Cardiac septum (tissue), 1 donor: ENCODE measurements around the gene MCFD2. TPM values are rescaled to one million over a fixed set of nuclear protein-coding genes. Genes with fewer than 3 reads are reported as not detected.

Experiments
- DNase-seq: peaks from one replicate; pipeline ENCODE4 v3.0.0-alpha.2; 2020; ENCODE audit warnings: low spot score
- intact Hi-C: fragments of 100-400 bp; cut with DNase I; formaldehyde crosslinking; loops from one replicate; pipeline ENCODE4 v1.14.0; 2022
- total RNA-seq: library from RNA; stranded (reverse); fragmentation: NEBNext Ultra II Directional; extraction: Animal tissue kit (Norgen Biotek cat#: 25700); gene quantifications from one replicate; pipeline ENCODE4 v1.2.1, GENCODE V29; 2021
- donor health status: DM: no; HTN: no; CAD: no.

MCFD2 gene
- total RNA-seq, 1 donor from 2014 or later, result 55.1 TPM

DNA sequence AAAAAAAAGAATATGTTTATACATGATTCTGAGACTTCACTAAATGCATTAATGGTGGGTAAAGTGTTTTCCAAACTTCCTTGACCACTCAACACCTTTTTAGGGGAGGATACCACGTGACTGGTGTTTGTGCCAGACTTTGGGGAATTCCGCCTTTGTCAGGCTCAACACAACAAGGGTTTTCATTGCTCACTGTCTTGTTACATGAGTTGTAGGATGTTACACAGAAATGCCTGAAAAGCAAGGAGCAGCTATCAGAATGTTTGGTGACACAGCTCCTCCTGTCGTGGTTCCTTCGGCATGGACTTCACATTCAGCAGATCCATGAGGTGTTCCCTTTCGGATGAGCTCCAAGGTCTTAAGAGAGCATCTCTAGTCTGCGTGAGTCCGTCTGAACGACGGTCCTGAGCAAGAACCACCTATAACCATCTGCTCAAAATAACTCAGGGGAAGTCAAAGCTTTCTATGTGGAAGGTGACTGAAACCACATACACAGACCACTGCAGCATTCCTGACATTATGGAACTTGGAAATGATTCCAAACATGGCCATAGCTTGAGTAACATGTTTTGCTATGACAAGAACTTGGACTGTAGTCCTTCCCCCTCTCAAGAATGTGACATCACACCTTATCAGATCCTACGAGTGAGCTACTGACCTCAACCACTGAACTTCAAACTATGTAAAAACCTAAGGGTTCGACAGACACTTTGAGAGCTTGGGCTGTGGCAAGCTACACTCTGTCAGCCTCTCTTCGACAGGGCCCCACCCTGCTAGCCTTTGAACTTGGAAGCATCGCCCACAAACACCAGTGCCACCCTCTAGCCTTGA lies 57.5 kb downstream of the MCFD2 start:
- intact Hi-C loops, result no loop called here
- no peak for DNase-seq

DNA sequence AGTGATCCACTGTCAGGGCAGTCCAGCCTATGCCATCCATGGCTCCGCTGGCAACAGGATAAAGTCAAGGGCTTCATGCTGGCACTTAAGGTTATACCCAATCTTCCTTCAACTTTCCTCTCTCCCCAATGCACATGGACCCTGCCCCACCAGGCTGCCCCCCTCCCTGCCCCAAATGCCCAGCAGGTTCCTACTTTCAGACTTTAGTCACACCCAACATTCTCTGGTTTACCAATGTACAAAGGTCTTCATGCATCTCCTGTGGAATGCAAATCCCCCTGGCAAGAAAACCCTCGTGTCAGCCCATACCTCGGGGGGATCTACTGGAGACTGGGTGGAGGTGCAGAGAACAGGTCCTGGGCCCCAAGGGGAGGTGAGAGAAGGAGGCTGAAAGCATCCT lies 59.3 kb downstream of the MCFD2 start:
- intact Hi-C loops, result no loop called here
- DNase-seq, result no peak

DNA sequence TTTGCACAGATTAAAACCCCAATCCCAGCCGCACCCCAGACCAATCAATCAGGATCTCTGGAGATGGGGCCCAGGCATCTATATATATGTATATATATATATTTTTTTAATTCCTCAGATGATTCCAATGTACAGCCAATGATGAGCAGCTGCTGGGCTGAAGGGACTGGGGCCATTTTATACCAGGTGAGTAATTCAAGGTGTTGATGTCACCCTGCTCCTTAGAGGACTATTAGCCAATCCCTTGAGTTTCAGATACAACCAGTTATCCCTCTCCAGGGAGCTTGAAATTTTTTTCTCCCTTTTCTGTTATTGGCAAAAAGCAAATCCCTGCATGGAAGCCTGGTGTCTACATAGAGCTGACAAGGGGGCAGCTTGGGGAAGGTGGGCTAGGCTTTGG lies 59.8 kb downstream of the MCFD2 start:
- DNase-seq, result no peak
- intact Hi-C loops, result no loop called here

DNA sequence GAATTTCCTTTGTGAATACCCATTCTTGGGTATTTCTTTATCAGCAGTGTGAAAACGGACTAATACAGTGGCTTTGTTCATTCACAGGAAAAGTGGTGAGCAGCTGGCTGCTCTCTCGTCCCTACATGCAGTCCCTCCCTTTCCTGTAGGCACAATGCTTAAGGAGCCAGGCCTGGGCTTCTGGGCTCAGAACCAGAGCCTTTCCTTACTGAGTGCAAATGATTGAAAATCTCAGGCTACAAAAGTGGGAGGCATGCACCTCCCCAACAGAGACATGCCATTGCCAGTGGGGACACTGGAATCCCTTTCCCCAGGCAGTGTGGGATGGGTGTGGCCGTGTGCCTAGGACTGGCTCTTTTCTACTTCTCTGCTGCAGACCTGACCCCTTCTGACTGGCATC lies 61.3 kb downstream of the MCFD2 start:
- intact Hi-C loops, result no loop called here
- no peak for DNase-seq

DNA sequence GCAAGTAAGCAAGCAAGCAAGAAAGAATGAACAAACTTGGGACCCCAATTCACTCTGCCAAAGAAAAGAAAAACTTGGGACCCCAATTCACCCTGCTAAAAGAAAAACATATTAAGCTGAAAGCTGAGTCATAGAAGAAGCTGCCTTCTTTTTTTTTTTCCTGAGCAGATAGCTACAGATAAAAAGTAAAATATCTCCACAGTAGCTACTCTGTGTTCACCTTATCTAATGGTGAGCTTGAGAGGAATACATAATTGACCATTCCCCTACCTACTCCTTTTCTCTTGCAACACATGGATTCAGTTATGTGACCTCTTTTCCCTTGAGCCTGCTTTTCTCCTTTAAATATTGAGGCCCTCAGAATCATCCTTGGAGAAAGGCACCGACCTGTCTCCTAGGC lies 63.0 kb downstream of the MCFD2 start:
- intact Hi-C loops, result no loop called here
- no peak for DNase-seq

DNA sequence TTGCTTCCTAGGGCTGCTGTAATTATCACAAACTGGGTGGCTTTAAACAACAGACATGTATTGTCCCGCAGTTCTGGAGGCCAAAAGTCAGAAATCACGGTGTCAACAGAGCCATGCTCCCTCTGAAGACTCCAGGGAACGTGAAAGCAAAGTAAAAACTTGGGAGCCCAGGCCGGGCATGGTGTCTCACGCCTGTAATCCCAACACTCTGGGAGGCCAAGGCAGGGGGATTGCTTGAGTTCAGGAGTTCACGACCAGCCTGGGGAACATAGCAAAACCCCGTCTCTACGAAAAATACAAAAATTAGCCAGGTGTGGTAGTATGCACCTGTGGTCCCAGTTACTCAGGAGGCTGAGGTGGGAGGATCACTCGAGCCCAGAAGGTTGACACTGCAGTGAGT lies 63.5 kb downstream of the MCFD2 start:
- no peak for DNase-seq

More for the DNA sequence above, 63.5 kb downstream of the MCFD2 start:
- intact Hi-C loops, result no loop called here

Other genes starting within 250 kb of the MCFD2 start
- gene SOCS5, start 216.5 kb downstream of the MCFD2 start, total RNA-seq, result 25.3 TPM
- 7.4 TPM for gene TTC7A, start 25.4 kb upstream of the MCFD2 start, total RNA-seq
- not detected for gene STPG4, start 239.5 kb upstream of the MCFD2 start, total RNA-seq